Measurements from ENCODE around the gene GADD45B. TPM values are rescaled to one million over a fixed set of nuclear protein-coding genes. Genes with fewer than 3 reads are reported as not detected.
"Not testable (repeated sequence)": the region's sequence is repeated elsewhere in the genome, so short reads cannot be mapped to it uniquely, and the experiment has no call there.

Gene GADD45B
- total RNA-seq, 6 experiments from 2014 or later, result 35.5 to 55.7 (median 39.1) TPM

DNA sequence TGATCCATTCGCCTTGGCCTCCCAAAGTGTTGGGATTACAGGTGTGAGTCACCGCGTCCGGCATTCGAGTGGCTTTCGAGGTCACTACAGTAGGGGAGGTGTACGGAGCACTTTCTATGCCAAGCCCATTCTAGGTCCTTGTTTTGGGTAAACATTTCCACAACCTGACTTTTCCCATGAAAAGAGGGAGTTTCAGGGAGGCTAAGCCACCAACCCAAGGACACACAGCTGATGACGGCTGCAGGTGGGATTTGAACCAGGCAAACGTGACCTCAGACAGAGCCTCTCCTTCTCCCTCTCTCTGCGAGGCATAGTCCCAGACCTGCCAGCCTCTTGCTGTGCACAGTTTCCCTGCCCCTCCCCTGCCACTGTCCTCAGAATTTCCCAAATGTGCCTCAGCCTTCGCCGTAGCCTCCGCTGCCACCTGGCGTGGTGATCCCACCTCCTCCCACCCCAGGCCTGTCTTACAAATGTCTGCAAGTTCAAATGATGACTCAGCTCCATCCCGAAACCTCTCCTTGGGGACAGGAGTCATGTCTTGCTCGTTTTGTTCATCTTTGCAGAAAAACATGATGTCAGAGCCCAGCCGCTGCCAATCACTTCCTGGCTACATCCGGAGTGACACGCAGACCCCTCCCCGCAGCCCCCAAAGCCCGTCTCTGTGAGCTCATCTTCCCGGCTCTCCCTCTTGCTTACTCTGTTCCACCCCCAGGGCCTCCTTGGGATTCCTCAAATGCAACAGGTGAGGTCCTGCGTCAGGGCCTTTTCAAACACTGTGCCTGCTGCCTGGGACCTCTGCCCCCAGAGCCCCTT lies 6.6 kb upstream of the GADD45B start:
- H3K36me3 Mint-ChIP-seq (ENCODE audit: low read depth), result no peaks in the 10 kb centered on the region
- peaks cover 17% of the 10 kb centered on the region for H3K4me1 Mint-ChIP-seq (ENCODE audit: low read depth)
- peak; percentile 54 for DNase-seq
- peak overlapping the region; percentile 38 for H3K27ac Mint-ChIP-seq
- H3K9me3 Mint-ChIP-seq, result no peaks in the 10 kb centered on the region
- no peaks in the 10 kb centered on the region; the same call in none of the 2 replicates for H3K27me3 Mint-ChIP-seq (ENCODE audit: insufficient read depth)
- peak overlapping the region; percentile 19; the same call in 1 of the 2 replicates for H3K4me3 Mint-ChIP-seq
- TF ChIP-seq, protein P1, sequence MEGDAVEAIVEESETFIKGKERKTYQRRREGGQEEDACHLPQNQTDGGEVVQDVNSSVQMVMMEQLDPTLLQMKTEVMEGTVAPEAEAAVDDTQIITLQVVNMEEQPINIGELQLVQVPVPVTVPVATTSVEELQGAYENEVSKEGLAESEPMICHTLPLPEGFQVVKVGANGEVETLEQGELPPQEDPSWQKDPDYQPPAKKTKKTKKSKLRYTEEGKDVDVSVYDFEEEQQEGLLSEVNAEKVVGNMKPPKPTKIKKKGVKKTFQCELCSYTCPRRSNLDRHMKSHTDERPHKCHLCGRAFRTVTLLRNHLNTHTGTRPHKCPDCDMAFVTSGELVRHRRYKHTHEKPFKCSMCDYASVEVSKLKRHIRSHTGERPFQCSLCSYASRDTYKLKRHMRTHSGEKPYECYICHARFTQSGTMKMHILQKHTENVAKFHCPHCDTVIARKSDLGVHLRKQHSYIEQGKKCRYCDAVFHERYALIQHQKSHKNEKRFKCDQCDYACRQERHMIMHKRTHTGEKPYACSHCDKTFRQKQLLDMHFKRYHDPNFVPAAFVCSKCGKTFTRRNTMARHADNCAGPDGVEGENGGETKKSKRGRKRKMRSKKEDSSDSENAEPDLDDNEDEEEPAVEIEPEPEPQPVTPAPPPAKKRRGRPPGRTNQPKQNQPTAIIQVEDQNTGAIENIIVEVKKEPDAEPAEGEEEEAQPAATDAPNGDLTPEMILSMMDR (IDR thresholded peaks at IDR 0.05), result no peak

DNA sequence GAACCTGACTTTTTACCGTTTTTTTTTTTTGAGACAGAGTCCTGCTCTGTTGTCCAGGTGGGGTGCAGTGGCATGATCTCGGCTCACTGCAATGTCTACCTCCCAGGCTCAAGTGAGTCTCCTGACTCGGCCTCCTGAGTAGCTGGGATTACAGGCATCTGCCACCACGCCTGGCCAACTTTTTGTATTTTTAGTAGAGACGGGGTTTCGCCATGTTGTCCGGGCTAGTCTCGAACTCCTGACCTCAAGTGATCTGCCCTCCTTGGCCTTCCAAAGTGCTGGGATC lies 6.1 kb upstream of the GADD45B start:
- not testable (repeated sequence) for H3K27me3 Mint-ChIP-seq (ENCODE audit: insufficient read depth); H3K9me3 Mint-ChIP-seq; DNase-seq; H3K4me3 Mint-ChIP-seq; H3K27ac Mint-ChIP-seq; H3K36me3 Mint-ChIP-seq (ENCODE audit: low read depth)
- peaks cover 17% of the 10 kb centered on the region for H3K4me1 Mint-ChIP-seq (ENCODE audit: low read depth)

DNA sequence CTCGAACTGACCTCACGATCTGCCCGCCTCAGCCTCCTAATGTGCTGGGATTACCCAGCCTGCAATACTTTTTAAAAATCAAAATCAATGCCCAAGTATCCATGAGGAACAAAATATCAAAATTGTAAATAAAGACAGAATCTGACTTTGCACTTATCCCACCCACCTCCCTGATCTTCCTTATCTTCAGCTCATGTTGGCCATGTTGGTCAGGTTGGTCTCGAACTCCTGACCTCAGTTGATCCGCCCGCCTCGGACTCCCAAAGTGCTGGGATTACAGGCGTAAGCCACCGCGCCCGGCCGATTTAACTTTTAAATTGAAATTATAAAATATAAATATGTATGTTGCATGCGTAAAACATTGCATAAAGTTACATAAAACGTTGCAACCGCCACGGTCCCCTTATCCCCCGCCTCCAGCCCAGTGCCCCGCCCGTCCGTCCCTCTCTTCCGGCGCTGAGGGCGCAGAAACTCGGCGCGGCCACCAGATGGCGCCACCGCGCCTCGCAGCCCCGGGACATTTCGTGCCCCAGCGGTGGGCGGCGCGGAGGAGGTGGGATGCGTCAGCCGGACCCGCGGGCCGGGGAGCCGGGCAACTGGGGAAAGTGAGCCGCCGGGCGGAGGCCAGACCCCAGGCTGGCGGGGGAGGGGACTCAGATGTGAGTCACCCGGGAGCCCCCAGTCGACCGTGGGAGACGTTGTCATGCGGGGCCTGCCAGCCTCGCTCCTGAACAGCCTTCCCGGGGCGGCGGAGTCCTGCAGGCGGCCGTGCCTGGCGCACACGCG lies 1.5 kb upstream of the GADD45B start:
- Mint-ChIP-seq H3K4me3 (peak overlapping the region; percentile 99), H3K27me3 (ENCODE audit: insufficient read depth) (peaks cover 19% of the 10 kb centered on the region), H3K9me3 (peaks cover 9% of the 10 kb centered on the region), H3K27ac (peak overlapping the region; percentile 90), H3K36me3 (ENCODE audit: low read depth) (peaks cover 23% of the 10 kb centered on the region), H3K4me1 (ENCODE audit: low read depth) (peaks cover 5% of the 10 kb centered on the region)
- peak; percentile 76 for DNase-seq
- TF ChIP-seq, protein P1 (IDR thresholded peaks at IDR 0.05), result peak; percentile 100

DNA sequence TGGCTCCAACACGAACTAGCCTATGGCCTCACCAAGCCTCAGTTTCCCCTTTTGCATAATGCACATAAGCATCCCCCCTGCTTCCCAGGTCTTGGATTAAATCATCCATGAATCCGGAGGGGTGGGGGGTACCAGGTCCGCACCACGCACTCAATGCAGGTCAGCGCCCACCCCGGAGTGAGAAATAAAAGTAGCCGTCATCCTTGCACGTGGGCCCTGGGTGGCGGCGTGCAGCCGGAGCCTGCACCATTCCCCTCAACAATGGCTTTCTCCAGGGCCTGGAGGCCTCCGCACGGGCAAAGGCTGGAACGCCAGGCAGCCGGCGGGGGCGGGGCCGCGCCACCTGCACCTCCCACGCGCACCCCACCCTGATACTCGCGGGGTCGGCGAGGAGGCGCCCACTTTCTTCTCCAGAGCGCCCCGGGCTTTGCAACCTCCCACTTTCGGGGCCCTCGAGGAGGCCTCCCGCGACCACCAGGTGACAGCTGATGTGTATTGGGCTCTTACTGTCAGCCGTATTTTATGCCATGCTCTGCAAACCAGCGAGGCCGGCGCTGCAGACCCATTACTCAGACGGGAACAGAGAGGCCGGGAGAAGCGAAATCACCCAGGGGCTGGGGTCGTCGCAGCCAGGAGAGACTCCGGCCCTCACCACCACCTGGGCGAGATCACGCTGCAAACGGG lies 767 bp upstream of the GADD45B start:
- no peaks in the 10 kb centered on the region for H3K4me1 Mint-ChIP-seq (ENCODE audit: low read depth)
- peak; percentile 54 for DNase-seq
- H3K4me3 Mint-ChIP-seq, result peak overlapping the region; percentile 99
- peak overlapping the region; percentile 90 for H3K27ac Mint-ChIP-seq
- peaks cover 23% of the 10 kb centered on the region for H3K36me3 Mint-ChIP-seq (ENCODE audit: low read depth)
- TF ChIP-seq, protein P1 (IDR thresholded peaks at IDR 0.05), result no peak
- H3K27me3 Mint-ChIP-seq (ENCODE audit: insufficient read depth), result peaks cover 23% of the 10 kb centered on the region
- peaks cover 9% of the 10 kb centered on the region for H3K9me3 Mint-ChIP-seq

DNA sequence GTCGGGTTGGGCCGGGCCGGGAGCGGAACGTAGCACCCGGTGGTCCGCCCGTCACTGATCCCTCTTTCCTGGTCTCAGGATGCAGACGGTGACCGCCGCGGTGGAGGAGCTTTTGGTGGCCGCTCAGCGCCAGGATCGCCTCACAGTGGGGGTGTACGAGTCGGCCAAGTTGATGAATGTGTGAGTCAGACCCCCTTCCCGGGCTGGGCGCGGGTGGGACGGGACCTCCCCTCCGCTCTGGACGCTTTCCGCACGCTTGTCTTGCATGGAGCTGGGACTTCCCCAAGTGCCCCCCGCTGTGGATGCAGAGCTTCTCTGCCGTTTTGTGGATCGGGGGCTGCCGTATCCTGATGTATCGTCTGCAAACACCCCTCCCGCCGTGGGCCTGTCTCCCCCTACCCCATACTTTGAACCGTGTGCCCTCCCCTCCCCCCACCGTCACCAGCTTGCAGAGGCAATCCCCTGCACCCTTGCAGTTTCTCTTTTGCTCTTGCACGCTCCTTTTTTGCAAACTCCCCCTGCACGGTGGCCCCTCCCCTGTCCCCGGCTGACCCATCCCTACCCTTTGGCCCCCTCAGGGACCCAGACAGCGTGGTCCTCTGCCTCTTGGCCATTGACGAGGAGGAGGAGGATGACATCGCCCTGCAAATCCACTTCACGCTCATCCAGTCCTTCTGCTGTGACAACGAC lies 669 bp downstream of the GADD45B start:
- Mint-ChIP-seq H3K9me3 (peaks cover 9% of the 10 kb centered on the region), H3K36me3 (ENCODE audit: low read depth) (peaks cover 23% of the 10 kb centered on the region), H3K4me1 (ENCODE audit: low read depth) (no peaks in the 10 kb centered on the region), H3K27me3 (ENCODE audit: insufficient read depth) (peaks cover 23% of the 10 kb centered on the region), H3K4me3 (peak overlapping the region; percentile 99), H3K27ac (peak overlapping the region; percentile 92)
- TF ChIP-seq, protein P1 (IDR thresholded peaks at IDR 0.05), result no peak
- DNase-seq, result peak; percentile 16

All from HFFc6 (cell line).